Activated T-helper 1 cell treated with anti-CD3 and anti-CD28 coated beads, Interleukin-12 subunit alpha, Interleukin-12 subunit beta, Interleukin-2, Interleukin-4 antibody, amounts not matched to agents 30 ng/mL and 10 ng/mL and 1 ng/mL, durations not matched to agents 14 hours and 24 hours and 36 hours (primary cell): ENCODE results near the gene CST11. TPM values are rescaled to one million over a fixed set of nuclear protein-coding genes. Genes with fewer than 3 reads are reported as not detected.
A peak's percentile ranks its signal among the peaks of the same experiment; 100 is the strongest.

Experiments used
- DNase-seq: peaks from one replicate; pipeline ENCODE4 v3.0.0; 2021; ENCODE audit warnings: low spot score
- H3K27ac Mint-ChIP-seq: one replicate; pipeline ENCODE4 v1.8.0; 2021; ENCODE audit warnings: mild to moderate bottlenecking, mixed read lengths
- H3K27me3 Mint-ChIP-seq: one replicate; pipeline ENCODE4 v1.8.0; 2022; ENCODE audit warnings: mild to moderate bottlenecking, moderate library complexity, mixed read lengths; ENCODE audit not compliant: insufficient read depth
- H3K36me3 Mint-ChIP-seq: one replicate; pipeline ENCODE4 v1.8.0; 2021; ENCODE audit warnings: low read depth, mixed read lengths
- H3K4me1 Mint-ChIP-seq: one replicate; pipeline ENCODE4 v1.8.0; 2021; ENCODE audit warnings: low read depth, mixed read lengths
- H3K4me3 Mint-ChIP-seq: one replicate; pipeline ENCODE4 v1.8.0; 2021; ENCODE audit warnings: mild to moderate bottlenecking, moderate library complexity, mixed read lengths
- H3K9me3 Mint-ChIP-seq: one replicate; pipeline ENCODE4 v1.8.0; 2021; ENCODE audit warnings: mixed read lengths
- intact Hi-C: fragments of 100-400 bp; cut with micrococcal nuclease; formaldehyde crosslinking; loops from one replicate; pipeline ENCODE4 v1.15.1; 2024
- total RNA-seq: library from RNA; stranded (reverse); gene quantifications from 2 replicates; pipeline ENCODE4 v1.2.3, GENCODE V29; 2022

Gene CST11
- total RNA-seq, 1 donor from 2014 or later: not detected

DNA sequence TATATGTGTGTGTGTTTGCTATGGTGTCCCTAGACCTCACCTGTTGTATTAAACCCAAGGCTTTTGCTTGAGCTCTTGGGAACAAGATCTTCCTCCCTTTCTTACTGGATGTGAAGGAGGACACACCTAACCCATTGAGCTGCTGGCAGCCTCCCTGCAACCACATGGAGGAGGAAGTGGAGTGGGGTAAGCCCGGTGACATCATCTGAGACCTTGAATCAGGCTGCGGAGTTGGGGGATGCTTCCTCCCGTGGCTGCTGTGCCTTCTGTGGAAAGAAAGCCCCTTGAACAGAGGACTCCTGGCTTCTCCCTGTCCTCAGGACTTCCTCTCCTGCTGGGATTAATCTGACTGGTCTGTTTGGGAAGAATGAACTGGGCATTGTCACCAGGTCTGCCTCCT, 3.3 kb downstream of the CST11 start:
- Mint-ChIP-seq H3K4me3 (no peak overlapping the region), H3K27me3 (no peaks in the 10 kb centered on the region), H3K4me1 (peaks cover 10% of the 10 kb centered on the region), H3K9me3 (no peaks in the 10 kb centered on the region), H3K27ac (no peak overlapping the region), H3K36me3 (no peaks in the 10 kb centered on the region)
- peak; percentile 12 for DNase-seq
- intact Hi-C loops: no loop called here

DNA sequence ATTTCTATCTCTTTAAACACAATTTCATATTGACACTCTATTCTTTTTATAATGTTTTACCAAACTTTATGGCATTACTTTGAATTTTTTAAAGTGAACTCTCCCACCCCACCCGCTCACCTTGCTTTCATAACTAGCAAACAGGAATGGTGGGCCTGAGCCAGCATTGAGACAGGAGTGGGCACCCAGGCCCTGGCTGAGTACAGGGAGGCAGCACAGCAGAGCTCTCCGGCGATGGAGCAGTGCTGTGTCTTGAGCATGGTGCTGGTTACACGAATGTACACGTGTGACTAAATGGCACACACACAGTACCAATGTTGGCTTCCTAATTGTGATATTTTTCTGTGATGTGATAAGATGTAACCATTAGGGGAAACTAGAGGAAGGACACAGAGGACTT, 4.5 kb downstream of the CST11 start:
- H3K4me1 Mint-ChIP-seq: peaks cover 10% of the 10 kb centered on the region
- no peak overlapping the region for H3K27ac Mint-ChIP-seq
- intact Hi-C loops: no loop called here
- DNase-seq: no peak
- H3K27me3 Mint-ChIP-seq: no peaks in the 10 kb centered on the region
- H3K9me3 Mint-ChIP-seq: no peaks in the 10 kb centered on the region
- no peaks in the 10 kb centered on the region for H3K36me3 Mint-ChIP-seq
- H3K4me3 Mint-ChIP-seq: no peak overlapping the region

DNA sequence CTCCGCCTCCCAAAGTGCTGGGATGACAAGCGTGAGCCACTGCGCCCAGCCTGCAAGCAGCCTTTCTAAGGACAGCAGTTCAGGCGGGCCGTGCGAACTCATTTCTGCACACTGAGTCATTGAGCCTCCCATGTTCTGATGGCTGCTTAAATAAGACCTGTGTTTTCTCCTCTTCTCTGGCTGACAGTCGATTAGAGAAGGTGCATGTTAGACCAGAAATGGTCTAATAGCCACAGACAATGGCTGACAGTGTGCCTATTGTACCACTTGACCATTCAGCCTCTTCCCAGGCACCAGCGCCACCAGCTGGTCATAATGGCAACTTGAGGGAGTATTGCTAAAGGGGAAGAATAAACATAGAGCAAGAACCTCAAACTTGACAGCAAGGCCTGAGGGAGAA, 6.2 kb downstream of the CST11 start:
- DNase-seq: no peak

DNA sequence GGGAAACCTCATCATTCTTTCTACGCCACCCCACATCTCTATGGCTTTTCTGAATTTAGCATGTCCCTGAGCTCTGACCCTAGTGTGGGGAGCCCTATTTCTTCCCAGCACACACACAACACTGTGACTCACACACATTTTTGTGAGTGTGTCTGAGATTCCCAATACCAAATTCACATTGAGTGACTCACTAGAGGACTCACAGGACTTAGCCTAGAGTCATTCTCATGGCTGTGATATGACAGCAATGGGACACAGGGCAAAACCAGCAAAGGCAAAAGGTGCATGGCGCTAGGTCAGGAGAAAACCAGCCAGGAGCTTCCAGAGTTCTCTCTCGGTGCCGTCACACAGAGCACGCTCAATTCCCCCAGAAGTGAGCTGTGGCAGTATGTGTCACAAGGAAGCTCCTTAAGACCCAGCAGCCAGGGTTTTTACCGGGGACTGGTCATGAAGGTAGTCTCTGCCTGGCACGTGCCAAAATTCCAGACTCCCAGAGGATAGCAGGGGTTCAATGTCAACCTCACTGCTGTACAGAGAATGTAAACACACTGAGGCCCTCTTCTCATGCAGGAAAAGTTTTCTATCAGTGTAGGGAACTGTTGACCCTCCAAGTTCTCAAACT, 7.0 kb downstream of the CST11 start:
- no peak overlapping the region for H3K4me3 Mint-ChIP-seq
- H3K4me1 Mint-ChIP-seq: peaks cover 10% of the 10 kb centered on the region
- no peaks in the 10 kb centered on the region for H3K36me3 Mint-ChIP-seq
- intact Hi-C loops: no loop called here
- DNase-seq: no peak
- no peaks in the 10 kb centered on the region for H3K9me3 Mint-ChIP-seq
- no peak overlapping the region for H3K27ac Mint-ChIP-seq
- no peaks in the 10 kb centered on the region for H3K27me3 Mint-ChIP-seq

More for the DNA sequence above, 6.2 kb downstream of the CST11 start:
- Mint-ChIP-seq H3K27ac (no peak overlapping the region), H3K4me1 (peaks cover 10% of the 10 kb centered on the region), H3K9me3 (no peaks in the 10 kb centered on the region), H3K27me3 (no peaks in the 10 kb centered on the region), H3K4me3 (no peak overlapping the region), H3K36me3 (no peaks in the 10 kb centered on the region)
- intact Hi-C loops: no loop called here

DNA sequence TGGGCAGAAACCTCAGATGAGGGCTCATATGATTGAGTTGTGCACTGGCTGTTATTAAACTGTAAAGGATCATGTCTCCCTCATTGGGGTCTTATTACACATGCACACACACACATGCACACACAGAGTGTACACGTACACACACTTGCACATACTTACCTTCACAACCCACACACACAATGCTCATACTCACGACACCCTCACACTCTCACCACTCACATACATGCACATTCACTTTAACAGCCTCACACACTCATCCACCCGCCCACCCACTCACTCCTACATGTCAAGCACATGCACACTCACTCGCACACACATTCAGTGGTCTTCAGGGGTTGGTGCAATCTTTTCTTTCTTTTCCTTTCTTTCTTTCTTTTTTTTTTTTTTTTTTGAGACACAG, 7.8 kb downstream of the CST11 start:
- intact Hi-C loops: no loop called here
- no peak overlapping the region for H3K27ac Mint-ChIP-seq
- H3K36me3 Mint-ChIP-seq: no peaks in the 10 kb centered on the region
- H3K4me1 Mint-ChIP-seq: peaks cover 10% of the 10 kb centered on the region
- no peaks in the 10 kb centered on the region for H3K27me3 Mint-ChIP-seq
- H3K9me3 Mint-ChIP-seq: no peaks in the 10 kb centered on the region
- DNase-seq: no peak
- no peak overlapping the region for H3K4me3 Mint-ChIP-seq

DNA sequence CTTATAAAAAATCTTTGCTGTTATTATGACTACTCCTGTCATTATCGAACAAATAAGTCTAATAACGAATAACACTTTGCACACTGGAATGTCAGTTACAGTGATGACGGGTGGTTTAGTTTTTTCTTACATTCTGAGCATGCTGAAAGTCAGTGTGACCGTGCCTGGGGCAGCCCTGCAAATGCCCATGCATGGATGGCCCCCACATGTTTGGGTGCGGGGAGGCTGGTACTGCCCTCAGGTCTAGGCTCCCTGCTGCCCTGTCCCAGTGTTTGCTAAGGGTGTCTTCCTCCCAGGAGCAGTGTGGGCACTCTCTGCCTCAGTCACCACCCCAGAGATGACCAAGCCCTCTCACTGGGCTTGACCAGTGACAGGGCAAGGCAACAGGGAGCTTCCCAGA, 10.2 kb downstream of the CST11 start:
- Mint-ChIP-seq H3K27me3 (peaks cover 3% of the 10 kb centered on the region), H3K4me1 (no peaks in the 10 kb centered on the region), H3K36me3 (no peaks in the 10 kb centered on the region), H3K4me3 (no peak overlapping the region), H3K9me3 (no peaks in the 10 kb centered on the region), H3K27ac (no peak overlapping the region)
- no peak for DNase-seq
- intact Hi-C loops: loop anchor here (1.0 kb wide), 1 partner anchor 164 kb away; no protein-coding TSS in a partner anchor

DNA sequence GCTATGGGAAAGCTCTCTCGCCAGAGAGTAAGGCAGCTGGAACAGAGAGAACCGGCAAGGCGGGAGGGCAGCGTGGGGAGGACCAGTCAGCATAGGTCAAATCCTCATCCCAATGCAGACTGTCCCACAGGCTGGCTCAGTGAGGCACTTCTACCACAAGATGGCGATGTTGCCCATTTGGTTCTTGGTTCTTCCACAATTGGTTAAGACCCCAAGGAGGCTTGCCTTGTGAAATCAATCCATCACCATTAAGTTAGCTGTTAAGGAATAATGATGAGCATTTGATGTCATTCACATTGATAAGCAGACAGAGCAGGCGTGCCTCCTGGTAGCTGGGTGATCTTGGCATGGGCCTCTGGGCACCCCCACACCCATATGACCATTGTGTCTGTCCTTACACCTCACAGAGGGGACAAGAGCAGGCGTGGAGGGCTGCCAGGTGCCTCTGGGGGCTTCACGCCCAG, 10.8 kb downstream of the CST11 start:
- H3K4me3 Mint-ChIP-seq: no peak overlapping the region
- no peak overlapping the region for H3K27ac Mint-ChIP-seq
- H3K27me3 Mint-ChIP-seq: peaks cover 3% of the 10 kb centered on the region
- peak; percentile 35 for DNase-seq
- intact Hi-C loops: loop anchor here (1.0 kb wide), 2 partner anchors 93 to 164 kb away; no protein-coding TSS in a partner anchor
- no peaks in the 10 kb centered on the region for H3K4me1 Mint-ChIP-seq
- H3K9me3 Mint-ChIP-seq: no peaks in the 10 kb centered on the region
- no peaks in the 10 kb centered on the region for H3K36me3 Mint-ChIP-seq

DNA sequence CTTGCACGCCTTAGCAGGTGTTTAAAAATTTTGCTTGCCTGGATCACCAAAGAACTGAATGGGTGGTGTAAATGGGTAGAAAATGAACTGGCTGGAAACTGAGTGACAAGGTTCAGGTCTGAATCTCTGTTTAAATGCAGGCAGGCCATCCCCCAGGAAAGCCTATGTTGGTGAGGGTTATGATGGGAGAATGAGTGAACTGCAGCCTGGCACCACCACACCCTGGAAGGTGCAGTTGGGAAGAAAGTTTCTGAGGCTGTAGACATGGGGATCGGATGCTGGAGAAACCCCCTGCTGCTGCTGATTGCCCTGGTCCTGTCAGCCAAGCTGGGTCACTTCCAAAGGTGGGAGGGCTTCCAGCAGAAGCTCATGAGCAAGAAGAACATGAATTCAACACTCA, 12.7 kb downstream of the CST11 start:
- Mint-ChIP-seq H3K4me1 (no peaks in the 10 kb centered on the region), H3K27ac (no peak overlapping the region), H3K9me3 (no peaks in the 10 kb centered on the region), H3K4me3 (no peak overlapping the region), H3K36me3 (no peaks in the 10 kb centered on the region), H3K27me3 (peaks cover 11% of the 10 kb centered on the region)
- intact Hi-C loops: no loop called here
- DNase-seq: no peak

DNA sequence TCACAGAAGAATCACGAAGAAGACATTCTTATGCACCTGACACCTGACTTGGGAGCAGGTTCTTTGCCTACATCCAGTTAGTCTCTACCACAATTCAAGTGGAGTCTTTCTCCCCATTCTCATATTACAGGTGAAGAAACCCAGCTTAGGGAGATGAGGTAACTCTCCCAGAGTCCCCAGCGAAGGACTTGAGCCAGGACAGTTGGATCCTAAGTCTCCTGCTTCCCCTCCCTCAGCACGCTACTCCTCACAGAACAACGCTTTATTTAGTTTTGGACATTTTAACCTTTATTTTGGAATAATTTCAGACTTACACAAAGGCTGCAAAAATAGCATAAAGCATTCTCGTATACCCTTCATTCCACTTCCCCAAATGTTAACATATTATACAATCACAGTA, 14.0 kb downstream of the CST11 start:
- Mint-ChIP-seq H3K4me1 (no peaks in the 10 kb centered on the region), H3K9me3 (no peaks in the 10 kb centered on the region), H3K27ac (no peak overlapping the region), H3K36me3 (no peaks in the 10 kb centered on the region), H3K27me3 (peaks cover 15% of the 10 kb centered on the region), H3K4me3 (no peak overlapping the region)
- intact Hi-C loops: no loop called here
- DNase-seq: no peak

DNA sequence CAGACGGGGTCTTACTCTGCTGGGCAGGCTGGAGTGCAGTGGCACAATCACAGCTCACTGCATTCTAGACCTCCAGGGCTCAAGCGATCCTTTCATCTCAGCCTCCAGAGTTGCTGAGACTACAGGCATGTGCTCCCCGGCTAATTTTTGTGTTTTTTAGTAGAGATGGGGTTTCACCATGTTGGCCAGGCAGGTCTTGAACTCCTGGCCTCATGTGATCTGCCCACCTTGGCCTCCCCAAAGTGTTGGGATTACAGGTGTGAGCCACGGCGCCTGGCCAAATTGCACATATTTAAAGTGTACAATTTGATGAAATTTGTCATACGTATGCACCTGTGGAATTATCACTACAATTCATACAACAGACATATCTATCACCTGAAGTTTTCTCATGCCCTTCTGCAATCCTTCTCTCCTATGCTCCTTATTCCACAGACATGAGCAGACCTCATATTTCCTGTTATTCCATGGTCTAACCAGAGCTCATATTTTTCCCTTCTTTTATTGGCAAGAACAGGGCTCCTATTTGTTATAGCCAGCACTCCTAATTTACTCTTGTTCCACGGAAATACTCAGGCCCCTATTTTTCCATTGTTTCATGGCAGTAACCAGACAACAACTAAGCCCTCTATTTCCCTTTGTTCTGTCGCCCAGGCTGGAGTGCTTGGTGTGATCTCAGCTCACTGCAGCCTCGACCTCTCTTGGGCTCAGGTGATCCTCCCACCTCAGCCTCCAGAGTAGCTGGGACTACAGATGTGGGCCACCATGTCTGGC, 15.4 kb downstream of the CST11 start:
- DNase-seq: no peak
- Mint-ChIP-seq H3K27me3 (peaks cover 20% of the 10 kb centered on the region), H3K27ac (no peak overlapping the region), H3K9me3 (no peaks in the 10 kb centered on the region), H3K4me3 (no peak overlapping the region), H3K4me1 (no peaks in the 10 kb centered on the region), H3K36me3 (no peaks in the 10 kb centered on the region)
- intact Hi-C loops: no loop called here

DNA sequence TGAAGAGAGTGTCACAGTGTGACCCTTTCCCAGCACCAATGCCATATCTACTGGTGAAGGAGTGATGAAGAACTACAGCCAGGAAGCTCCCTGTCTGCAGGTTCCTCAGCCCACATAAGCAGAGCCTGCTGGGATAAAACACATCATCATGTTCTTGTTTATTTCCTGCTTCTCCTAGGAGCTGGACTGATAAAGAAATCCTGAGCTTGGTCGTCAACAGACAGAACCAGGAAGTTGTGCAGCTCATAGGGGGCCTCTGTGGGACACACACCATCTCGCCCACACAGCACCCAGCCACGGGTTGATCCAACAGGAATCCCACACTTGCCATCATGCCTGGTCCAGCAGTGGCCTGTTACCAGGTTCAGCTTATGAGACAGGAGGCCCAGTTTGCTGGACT, 16.0 kb downstream of the CST11 start:
- DNase-seq: no peak
- H3K27me3 Mint-ChIP-seq: peaks cover 20% of the 10 kb centered on the region
- no peaks in the 10 kb centered on the region for H3K4me1 Mint-ChIP-seq
- H3K27ac Mint-ChIP-seq: no peak overlapping the region
- intact Hi-C loops: no loop called here
- H3K4me3 Mint-ChIP-seq: no peak overlapping the region
- no peaks in the 10 kb centered on the region for H3K36me3 Mint-ChIP-seq
- no peaks in the 10 kb centered on the region for H3K9me3 Mint-ChIP-seq

DNA sequence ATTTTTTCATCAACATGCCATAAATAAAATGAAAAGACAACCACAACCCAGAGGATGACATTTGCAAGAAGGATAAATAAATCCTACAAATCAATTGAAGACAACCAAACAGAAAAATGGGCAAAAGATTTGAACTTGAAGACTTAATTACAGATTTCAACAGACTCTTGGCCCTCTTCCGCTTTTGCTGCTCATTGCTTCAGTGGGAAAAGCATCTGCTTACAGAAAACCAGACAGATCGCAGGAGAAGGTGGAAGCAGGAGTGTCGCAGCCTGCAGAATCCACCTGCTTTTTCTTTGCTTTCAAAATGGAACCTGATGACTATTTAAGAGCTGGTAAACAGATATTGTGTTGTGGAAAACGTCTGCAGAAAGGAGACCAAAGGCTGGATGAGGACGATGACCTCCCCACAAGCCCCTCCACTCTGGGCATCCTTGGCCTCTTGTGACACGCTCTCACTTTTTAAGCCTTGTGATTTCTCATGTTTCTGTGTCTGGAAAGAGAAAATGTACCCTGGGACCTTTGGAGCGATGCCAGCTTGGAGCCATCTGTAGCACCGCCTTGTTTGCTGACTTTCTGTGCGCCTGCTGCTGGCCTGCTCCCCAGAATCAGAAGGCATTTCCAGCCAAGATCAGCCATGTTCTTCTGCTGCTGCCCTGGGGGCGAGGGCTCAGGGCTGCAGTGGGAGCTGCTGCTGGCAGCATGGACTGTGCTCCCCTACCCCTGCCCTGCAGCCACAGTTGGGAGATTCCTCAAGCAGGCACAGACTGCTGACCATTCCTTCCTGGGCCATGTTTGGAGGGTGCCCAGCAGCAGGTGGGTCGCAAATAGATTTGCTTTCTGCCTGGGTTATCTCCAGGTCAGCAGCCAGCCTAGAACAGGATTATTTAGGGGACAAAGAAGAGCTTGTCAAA, 16.8 kb downstream of the CST11 start:
- Mint-ChIP-seq H3K36me3 (no peaks in the 10 kb centered on the region), H3K4me3 (no peak overlapping the region), H3K4me1 (no peaks in the 10 kb centered on the region), H3K9me3 (no peaks in the 10 kb centered on the region), H3K27me3 (peaks cover 20% of the 10 kb centered on the region), H3K27ac (no peak overlapping the region)
- intact Hi-C loops: no loop called here
- no peak for DNase-seq
